NCI-H2107 treated with DMSO at 0.1 percent for 48 hours (cell line): Measurements from ENCODE around the gene RFC4.

ENCODE experiments used
- DNase-seq: peaks from one replicate; lab custom pipeline; 2025; ENCODE audit not compliant: unreplicated experiment; lab: John Stamatoyannopoulos, UW

RFC4 gene

DNA sequence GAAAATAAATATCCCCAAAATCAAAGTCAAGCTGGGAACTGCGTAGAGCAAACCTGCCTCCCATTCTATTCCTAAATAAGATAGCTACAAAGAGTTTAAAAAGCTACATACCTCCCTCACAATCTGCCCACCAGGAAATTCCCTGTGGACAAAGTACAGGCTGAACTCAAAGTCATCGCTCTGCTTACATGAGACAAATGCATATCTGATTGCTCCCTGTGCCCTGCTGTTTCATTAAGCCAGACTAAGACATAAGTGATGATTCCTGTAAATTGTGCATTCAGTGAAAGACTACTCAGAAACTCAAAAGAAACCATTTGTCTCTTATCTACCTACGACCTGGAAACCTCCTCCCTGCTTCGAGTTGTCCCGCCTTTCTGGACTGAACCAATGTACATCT, 51.4 kb downstream of the RFC4 start:
- no peak for DNase-seq

DNA sequence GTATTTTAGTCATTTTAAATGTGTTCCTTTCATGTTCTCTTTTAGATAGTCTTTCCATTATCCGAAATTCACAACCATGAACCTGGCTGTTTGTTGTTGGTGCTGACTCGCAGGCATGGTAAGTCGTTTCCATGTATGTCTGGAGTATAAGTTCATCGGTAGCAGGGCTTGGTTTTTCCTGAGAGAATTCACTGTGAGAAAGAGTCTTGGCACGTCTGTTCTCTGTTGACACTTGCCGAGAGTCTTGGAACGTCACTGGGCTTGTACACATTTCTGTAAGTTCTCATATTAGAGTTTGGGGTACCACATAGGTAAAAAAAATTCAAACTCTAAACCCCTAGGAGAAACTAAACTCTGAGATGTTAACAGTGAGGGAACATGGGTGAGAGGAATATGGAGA, 52.3 kb downstream of the RFC4 start:
- no peak for DNase-seq

DNA sequence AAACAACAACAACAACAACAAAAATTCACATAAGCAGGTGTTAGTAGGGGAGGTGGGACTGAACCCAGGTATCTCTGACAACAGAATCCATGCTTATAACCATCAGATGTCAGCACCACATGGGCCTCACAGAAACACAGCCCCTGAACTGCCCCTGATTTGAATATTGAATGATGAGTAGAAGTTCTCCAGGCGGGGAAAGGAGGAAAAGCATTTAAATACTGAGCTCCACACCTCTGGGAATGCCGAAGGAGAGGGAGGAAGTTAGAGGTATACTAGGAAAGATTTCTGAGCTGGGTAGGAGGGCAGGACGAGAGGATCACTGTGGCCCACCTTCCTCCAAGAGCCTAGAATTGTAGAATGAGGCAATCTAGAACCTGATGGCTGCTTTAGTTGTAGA, 54.8 kb downstream of the RFC4 start:
- DNase-seq, result no peak

DNA sequence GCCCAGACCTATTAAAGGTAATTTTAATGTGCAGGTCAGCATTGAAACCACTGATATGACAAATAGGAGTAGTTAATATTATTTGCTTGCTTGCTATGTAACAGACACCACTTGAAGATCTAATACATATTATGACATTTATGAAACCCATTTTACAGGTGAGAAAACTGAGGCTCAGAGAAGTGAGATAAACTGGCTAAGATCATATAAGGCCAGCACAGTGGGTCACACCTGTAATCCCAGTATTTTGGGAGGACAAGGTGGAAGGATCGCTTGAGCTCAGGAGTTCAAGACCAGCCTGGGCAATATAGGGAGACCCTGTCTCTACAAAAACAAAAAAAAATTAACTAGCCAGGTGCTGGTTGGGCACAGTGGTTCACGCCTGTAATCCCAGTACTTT, 56.0 kb downstream of the RFC4 start:
- no peak for DNase-seq

DNA sequence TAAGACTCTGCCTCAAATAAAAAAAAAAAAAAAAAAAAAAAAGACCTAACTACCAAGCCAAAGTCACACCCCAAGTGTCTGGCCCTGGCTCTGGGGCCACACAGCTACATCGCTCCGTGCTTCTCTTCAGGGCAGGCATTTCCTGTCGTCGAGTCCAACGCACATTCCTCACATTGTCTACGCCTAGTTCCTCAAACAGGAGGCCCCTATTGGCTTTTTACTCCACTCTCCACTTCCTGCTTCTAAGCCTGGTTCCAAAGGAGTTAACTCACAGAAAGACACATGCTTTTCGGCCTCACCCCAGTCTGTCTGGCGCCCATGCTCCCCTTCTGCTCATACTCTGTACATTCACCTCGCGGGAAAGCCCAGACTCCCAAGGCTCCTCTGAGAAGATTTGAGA, 60.3 kb downstream of the RFC4 start:
- no peak for DNase-seq

DNA sequence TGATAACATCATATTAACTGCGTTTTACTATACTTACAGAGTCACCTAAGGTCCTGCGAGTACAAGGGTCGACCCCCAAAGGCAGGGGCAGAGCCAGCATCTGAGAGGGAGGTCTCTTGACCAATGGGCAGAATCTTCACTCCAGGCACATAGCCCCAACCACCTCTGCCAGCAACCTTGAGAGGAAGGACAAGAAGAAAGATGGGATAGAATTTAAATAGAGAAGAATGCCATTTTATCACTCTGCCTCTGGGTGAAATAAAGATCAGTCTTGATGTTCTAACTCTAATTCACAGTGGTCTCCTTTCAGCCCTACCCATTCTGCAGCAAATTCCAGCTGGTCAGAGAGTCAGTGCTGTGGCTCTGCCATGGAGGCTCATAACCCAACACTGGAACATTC, 62.6 kb downstream of the RFC4 start:
- no peak for DNase-seq

DNA sequence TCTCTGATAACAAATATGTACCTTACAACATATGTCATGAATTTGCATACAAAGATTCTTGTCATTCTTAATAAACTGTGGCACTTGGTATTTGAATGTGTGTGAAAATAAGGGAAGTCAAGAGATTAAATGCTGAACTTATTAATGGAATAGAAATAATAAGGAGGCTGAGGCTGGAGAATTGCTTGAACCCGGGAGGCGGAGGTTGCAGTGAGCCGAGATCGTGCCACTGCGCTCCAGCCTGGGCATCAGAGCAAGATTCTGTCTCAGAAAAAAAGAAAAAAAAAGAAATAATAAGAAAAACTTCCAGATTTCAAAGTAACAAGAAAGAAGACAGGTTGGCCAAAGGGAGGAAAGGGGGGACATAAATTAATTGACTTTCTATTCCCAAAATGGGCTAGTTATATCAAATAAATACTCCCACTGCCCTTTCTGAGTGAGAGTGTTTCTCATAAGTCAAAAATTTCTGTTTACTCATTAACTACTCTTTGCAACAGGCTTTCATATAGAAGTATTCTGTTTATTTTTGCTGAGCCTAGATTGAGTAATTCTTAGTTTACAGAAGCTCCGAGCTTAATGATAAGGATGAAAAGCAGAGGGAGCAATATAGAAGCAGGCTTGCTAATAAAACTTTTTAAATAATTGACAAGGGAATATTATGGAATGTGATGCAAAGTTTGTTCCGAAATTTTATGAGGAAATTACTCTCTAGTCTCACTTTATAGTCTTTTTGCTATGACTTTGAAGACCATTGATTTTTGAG, 63.5 kb downstream of the RFC4 start:
- no peak for DNase-seq
